Measurements from ENCODE around the gene TACC3.

DNA sequence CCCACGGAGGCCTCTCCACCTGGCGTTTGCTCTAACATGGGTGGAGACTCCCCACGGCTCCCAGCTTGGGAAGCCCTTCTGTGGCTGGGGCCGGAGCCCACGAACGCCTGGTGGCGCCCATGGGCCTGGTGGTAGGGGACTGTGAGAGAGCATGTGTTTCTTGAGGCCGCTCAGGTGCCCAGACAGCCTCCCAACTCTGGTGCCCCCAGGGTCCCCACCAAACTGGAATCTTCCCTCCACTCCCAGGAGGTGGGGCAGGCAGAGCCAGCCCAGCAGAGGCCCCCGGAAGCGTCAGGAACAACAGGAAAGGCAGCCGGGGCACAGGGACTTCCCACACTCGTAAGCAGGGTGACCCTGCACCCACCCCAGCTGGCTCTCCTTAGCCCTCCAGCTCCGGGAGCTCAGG lies 38.5 kb downstream of the TACC3 start:
- TF ChIP-seq, protein P1, sequence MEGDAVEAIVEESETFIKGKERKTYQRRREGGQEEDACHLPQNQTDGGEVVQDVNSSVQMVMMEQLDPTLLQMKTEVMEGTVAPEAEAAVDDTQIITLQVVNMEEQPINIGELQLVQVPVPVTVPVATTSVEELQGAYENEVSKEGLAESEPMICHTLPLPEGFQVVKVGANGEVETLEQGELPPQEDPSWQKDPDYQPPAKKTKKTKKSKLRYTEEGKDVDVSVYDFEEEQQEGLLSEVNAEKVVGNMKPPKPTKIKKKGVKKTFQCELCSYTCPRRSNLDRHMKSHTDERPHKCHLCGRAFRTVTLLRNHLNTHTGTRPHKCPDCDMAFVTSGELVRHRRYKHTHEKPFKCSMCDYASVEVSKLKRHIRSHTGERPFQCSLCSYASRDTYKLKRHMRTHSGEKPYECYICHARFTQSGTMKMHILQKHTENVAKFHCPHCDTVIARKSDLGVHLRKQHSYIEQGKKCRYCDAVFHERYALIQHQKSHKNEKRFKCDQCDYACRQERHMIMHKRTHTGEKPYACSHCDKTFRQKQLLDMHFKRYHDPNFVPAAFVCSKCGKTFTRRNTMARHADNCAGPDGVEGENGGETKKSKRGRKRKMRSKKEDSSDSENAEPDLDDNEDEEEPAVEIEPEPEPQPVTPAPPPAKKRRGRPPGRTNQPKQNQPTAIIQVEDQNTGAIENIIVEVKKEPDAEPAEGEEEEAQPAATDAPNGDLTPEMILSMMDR (IDR thresholded peaks at IDR 0.05): no peak
- no peak for TF ChIP-seq POLR2A (IDR thresholded peaks at IDR 0.05)

Measured in adrenal gland (tissue), 5 donors.